CD4-positive, alpha-beta T cell treated with Interleukin-4 for 1 hour (primary cell): Measurements from ENCODE around the gene FBXL15.

Experiments
- DNase-seq, 2 donors: peaks; one replicate each; pipeline ENCODE4 v3.0.0-alpha.2; 2020 to 2022

The FBXL15 gene

GRCh38 chr10:102460836-102461186 is 40.2 kb downstream of the FBXL15 start:
- DNase-seq = no peak

GRCh38 chr10:102461187-102462054 is 40.8 kb downstream of the FBXL15 start:
- DNase-seq = peak; percentile 92 to 93

DNA sequence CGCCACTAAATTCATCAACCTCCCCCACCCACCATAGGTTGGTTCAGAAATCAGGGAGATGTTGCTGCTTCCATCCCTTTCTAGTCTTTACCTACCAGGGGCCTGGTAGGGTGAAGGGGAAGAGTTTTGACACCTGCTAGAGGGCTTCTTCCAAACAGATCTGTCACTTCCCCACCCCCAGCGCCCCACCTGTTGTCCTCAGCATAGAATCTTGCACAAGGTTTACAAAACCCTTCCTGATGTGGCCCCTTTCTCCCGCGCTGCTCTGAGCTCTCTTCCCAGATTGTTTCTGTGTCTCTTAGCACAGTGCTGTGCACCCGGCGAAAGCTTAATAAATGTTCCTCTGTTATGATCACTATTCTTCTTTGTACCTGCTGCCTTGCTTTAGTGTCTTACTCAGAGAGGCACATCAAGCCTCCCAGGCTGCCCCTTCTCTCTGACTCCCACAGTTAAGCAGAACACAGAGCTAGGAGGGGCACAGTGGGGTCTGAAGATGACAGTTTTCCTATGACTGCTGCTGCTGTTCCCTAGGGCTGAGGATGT is 41.9 kb downstream of the FBXL15 start:
- no peak for DNase-seq

GRCh38 chr10:102463983-102464382 is 43.3 kb downstream of the FBXL15 start:
- no peak for DNase-seq

DNA sequence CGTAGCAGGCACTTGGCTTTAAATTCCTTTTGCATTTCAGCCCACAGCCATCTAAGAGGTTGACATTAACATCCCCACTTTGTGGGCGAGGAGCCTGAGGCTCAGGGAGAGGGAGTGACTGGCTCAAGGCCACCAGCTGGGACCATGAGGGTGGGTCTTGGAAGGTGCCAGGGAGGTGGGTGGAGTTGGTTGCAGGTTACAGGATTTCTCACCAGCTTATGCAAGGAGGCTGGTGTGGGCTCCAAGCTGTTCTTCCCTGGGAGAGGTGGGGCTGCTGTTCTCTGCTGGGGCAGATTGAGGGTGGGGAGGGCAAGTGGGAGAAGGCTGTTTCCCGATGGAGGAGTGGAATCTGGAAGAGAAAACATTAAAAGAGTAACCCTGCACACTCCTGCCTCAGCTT is 44.8 kb downstream of the FBXL15 start:
- no peak for DNase-seq

DNA sequence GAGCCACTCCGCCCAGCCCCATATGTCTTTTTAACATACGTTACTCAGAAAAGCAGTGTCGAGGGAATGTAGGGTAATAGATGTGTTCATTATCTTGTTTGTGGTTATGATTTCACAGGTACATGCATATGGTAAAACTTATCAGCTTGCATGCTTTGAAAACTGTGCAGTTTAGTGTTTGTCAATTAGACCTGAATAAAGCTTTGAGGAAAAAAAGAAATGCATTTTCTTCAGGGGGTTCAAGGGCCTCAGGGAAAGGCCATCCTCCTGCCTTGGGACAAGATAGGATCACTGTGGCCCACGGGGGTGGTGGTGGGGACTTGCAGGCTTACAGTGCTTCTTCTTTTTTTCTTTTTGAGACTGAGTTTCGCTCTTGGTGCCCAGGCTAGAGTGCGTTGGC is 46.7 kb downstream of the FBXL15 start:
- no peak for DNase-seq

- DNase-seq = peak in 1 of 2 donors; percentile 31
Observed at GRCh38 chr10:102467971-102468438, 47.4 kb downstream of the FBXL15 start.

DNA sequence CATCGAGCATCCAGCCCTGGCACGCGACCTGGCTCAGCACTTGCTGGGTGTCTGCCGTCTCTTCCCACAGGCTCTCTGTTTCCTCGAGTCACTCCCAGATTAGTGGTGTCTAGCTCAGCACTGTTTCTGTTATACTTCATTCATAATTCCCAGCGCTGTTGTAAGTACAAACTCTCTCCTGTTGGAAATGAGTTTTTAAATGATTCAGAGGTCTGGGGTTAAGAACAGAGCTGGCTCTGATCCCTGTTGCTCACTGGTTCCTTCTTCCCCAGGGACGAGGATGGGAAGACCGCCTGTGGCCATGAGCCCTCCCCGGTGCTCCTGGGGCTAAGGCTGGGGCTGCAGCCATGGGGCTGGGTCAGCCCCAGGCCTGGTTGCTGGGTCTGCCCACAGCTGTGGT is 48.0 kb downstream of the FBXL15 start:
- no peak for DNase-seq

DNA sequence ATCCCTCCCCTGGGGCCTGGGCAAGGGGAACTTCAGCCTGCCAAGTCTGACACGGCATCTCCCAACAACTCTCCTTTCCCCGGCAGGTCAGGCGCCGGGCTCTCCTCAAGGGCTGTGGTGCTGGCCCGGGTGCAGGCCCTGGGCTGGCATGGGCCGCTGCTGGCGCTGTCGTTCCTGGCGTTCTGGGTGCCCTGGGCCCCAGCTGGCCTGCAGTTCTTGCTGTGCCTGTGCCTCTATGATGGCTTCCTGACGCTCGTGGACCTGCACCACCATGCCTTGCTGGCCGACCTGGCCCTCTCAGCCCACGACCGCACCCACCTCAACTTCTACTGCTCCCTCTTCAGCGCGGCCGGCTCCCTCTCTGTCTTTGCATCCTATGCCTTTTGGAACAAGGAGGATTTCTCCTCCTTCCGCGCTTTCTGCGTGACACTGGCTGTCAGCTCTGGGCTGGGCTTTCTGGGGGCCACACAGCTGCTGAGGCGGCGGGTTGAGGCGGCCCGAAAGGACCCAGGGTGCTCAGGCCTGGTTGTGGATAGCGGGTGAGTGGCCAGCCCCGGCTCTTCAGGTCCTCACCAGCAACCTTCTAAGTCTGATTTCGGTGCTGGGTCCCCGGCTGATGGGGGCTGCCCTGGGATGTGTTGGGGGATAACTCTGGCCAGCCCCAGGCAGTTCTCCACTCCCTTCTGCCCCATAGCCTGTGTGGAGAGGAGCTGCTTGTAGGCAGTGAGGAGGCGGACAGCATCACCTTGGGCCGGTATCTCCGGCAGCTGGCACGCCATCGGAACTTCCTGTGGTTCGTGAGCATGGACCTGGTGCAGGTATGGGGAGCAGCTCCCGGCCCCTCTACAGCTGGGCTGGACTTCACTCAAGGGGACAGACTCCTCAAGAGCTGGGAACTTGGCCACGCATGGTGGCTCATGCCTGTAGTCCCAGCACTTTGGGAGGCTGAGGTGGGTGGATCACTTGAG is 50.2 kb downstream of the FBXL15 start:
- DNase-seq = no peak
